NB4 (cell line): Measurements from ENCODE around the gene HSD17B2.

ENCODE experiments used
- MYC ChIP-seq: IDR thresholded peaks from 2 replicates; pipeline ENCODE4 v1.6.1; 2011; ENCODE audit warnings: low read depth, low read length
- POLR2A ChIP-seq: IDR thresholded peaks from 2 replicates; pipeline ENCODE4 v1.6.1; 2011; ENCODE audit warnings: mild to moderate bottlenecking; ENCODE audit not compliant: insufficient read length; ENCODE audit errors: extremely low read depth
- TF ChIP-seq, protein P1 (sequence below): IDR thresholded peaks from one replicate; pipeline ENCODE4 v1.5.1; 2012; ENCODE audit warnings: low read depth, low read length
- TF ChIP-seq, protein P2 (sequence below): IDR thresholded peaks from 2 replicates; pipeline ENCODE4 v1.6.1; 2011; ENCODE audit warnings: low read depth, low read length

DNA sequence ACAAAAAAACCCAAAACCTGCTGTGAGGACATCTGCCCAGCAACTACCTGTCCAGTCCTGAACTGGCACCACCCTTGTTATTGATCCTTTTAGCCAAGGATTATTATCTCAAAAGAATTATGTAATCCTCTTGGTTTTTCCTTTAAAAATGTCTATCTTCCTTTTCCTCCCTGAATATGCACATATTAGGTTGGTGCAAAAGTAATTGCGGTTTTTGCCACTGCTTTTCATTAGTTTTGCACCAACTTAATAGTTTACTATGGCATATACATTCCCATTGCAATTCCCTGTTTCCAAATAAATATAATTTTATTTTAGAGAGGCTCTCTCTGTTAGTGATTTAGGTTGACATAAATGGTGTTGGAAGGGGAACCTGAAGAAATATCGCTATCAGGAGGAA lies 83.7 kb downstream of the HSD17B2 start:
- TF ChIP-seq, protein P1, sequence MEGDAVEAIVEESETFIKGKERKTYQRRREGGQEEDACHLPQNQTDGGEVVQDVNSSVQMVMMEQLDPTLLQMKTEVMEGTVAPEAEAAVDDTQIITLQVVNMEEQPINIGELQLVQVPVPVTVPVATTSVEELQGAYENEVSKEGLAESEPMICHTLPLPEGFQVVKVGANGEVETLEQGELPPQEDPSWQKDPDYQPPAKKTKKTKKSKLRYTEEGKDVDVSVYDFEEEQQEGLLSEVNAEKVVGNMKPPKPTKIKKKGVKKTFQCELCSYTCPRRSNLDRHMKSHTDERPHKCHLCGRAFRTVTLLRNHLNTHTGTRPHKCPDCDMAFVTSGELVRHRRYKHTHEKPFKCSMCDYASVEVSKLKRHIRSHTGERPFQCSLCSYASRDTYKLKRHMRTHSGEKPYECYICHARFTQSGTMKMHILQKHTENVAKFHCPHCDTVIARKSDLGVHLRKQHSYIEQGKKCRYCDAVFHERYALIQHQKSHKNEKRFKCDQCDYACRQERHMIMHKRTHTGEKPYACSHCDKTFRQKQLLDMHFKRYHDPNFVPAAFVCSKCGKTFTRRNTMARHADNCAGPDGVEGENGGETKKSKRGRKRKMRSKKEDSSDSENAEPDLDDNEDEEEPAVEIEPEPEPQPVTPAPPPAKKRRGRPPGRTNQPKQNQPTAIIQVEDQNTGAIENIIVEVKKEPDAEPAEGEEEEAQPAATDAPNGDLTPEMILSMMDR = no peak
- TF ChIP-seq POLR2A = no peak
- TF ChIP-seq, protein P2, sequence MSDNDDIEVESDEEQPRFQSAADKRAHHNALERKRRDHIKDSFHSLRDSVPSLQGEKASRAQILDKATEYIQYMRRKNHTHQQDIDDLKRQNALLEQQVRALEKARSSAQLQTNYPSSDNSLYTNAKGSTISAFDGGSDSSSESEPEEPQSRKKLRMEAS = no peak
- TF ChIP-seq MYC = no peak
